Activated naive CD8-positive, alpha-beta T cell treated with anti-CD3 and anti-CD28 coated beads, Interleukin-2, amount 50 U/mL, for 24 hours (primary cell): ENCODE data around the gene RMC1.
"Not testable (repeated sequence)": the region's sequence is repeated elsewhere in the genome, so short reads cannot be mapped to it uniquely, and the experiment has no call there.

ENCODE experiments used
- ATAC-seq: fragments of 150-1000 bp; cut with Tn5 transposase; one replicate; pipeline ENCODE4 v1.10.0; 2021
- DNase-seq: peaks from one replicate; pipeline ENCODE4 v3.0.0; 2021
- H3K27ac Mint-ChIP-seq: one replicate; pipeline ENCODE4 v1.8.0; 2021; ENCODE audit warnings: mild to moderate bottlenecking, mixed read lengths
- H3K27me3 Mint-ChIP-seq: one replicate; pipeline ENCODE4 v1.8.0; 2021; ENCODE audit warnings: mixed read lengths
- H3K36me3 Mint-ChIP-seq: one replicate; pipeline ENCODE4 v1.8.0; 2021; ENCODE audit warnings: low read depth, mixed read lengths
- H3K4me1 Mint-ChIP-seq: one replicate; pipeline ENCODE4 v1.8.0; 2021; ENCODE audit warnings: mixed read lengths
- H3K4me3 Mint-ChIP-seq: one replicate; pipeline ENCODE4 v1.8.0; 2021; ENCODE audit warnings: mild to moderate bottlenecking, moderate library complexity, mixed read lengths
- H3K9me3 Mint-ChIP-seq: one replicate; pipeline ENCODE4 v1.8.0; 2021; ENCODE audit warnings: mixed read lengths

The RMC1 gene

GRCh38 chr18:23550898-23551297 is 47.6 kb downstream of the RMC1 start:
- Mint-ChIP-seq H3K27me3 (no peaks in the 10 kb centered on the region), H3K4me3 (no peak overlapping the region), H3K27ac (no peak overlapping the region), H3K36me3 (peaks cover 56% of the 10 kb centered on the region), H3K4me1 (peaks cover 3% of the 10 kb centered on the region), H3K9me3 (no peaks in the 10 kb centered on the region)
- no peak for ATAC-seq
- DNase-seq, result no peak

- Mint-ChIP-seq H3K27me3 (no peaks in the 10 kb centered on the region), H3K9me3 (no peaks in the 10 kb centered on the region), H3K4me1 (no peaks in the 10 kb centered on the region), H3K4me3 (no peak overlapping the region), H3K36me3 (peaks cover 52% of the 10 kb centered on the region), H3K27ac (peak overlapping the region; percentile 28)
- no peak for ATAC-seq
- DNase-seq, result no peak
These were observed 48.7 kb downstream of the RMC1 start for GRCh38 chr18:23551978-23552377.

- no peak overlapping the region for H3K27ac Mint-ChIP-seq
- H3K36me3 Mint-ChIP-seq, result peaks cover 51% of the 10 kb centered on the region
- H3K4me1 Mint-ChIP-seq, result no peaks in the 10 kb centered on the region
- H3K9me3 Mint-ChIP-seq, result no peaks in the 10 kb centered on the region
- ATAC-seq, result no peak
- H3K27me3 Mint-ChIP-seq, result no peaks in the 10 kb centered on the region
- H3K4me3 Mint-ChIP-seq, result no peak overlapping the region
- no peak for DNase-seq
These were observed 49.2 kb downstream of the RMC1 start for GRCh38 chr18:23552505-23552904.

GRCh38 chr18:23553887-23554286 is 50.6 kb downstream of the RMC1 start:
- H3K4me3 Mint-ChIP-seq, result no peak overlapping the region
- no peaks in the 10 kb centered on the region for H3K4me1 Mint-ChIP-seq
- H3K9me3 Mint-ChIP-seq, result no peaks in the 10 kb centered on the region
- no peaks in the 10 kb centered on the region for H3K27me3 Mint-ChIP-seq
- no peak for DNase-seq
- no peak for ATAC-seq
- no peak overlapping the region for H3K27ac Mint-ChIP-seq
- peaks cover 53% of the 10 kb centered on the region for H3K36me3 Mint-ChIP-seq

GRCh38 chr18:23556145-23556780 is 53.0 kb downstream of the RMC1 start:
- H3K4me3 Mint-ChIP-seq, result no peak overlapping the region
- no peaks in the 10 kb centered on the region for H3K4me1 Mint-ChIP-seq
- H3K27ac Mint-ChIP-seq, result no peak overlapping the region
- H3K36me3 Mint-ChIP-seq, result peaks cover 46% of the 10 kb centered on the region
- H3K27me3 Mint-ChIP-seq, result no peaks in the 10 kb centered on the region
- H3K9me3 Mint-ChIP-seq, result no peaks in the 10 kb centered on the region
- ATAC-seq, result no peak
- DNase-seq, result no peak

GRCh38 chr18:23557511-23557910 is 54.2 kb downstream of the RMC1 start:
- H3K4me1 Mint-ChIP-seq, H3K27me3 Mint-ChIP-seq, H3K9me3 Mint-ChIP-seq, ATAC-seq, H3K27ac Mint-ChIP-seq, DNase-seq, H3K4me3 Mint-ChIP-seq: not testable (repeated sequence)
- H3K36me3 Mint-ChIP-seq, result peaks cover 46% of the 10 kb centered on the region

- Mint-ChIP-seq H3K4me1 (peaks cover 17% of the 10 kb centered on the region), H3K27ac (no peak overlapping the region), H3K9me3 (no peaks in the 10 kb centered on the region), H3K36me3 (peaks cover 46% of the 10 kb centered on the region), H3K4me3 (no peak overlapping the region), H3K27me3 (no peaks in the 10 kb centered on the region)
- DNase-seq (no peak), ATAC-seq (no peak)
These were observed 56.9 kb downstream of the RMC1 start for GRCh38 chr18:23560186-23560585.

GRCh38 chr18:23563377-23564043 is 60.2 kb downstream of the RMC1 start:
- Mint-ChIP-seq H3K4me1 (peaks cover 17% of the 10 kb centered on the region), H3K4me3 (no peak overlapping the region), H3K27me3 (no peaks in the 10 kb centered on the region), H3K36me3 (peaks cover 57% of the 10 kb centered on the region), H3K27ac (peak overlapping the region; percentile 29), H3K9me3 (no peaks in the 10 kb centered on the region)
- DNase-seq (no peak), ATAC-seq (peak; percentile 94)

- no peak overlapping the region for H3K4me3 Mint-ChIP-seq
- peaks cover 20% of the 10 kb centered on the region for H3K4me1 Mint-ChIP-seq
- DNase-seq (no peak), ATAC-seq (no peak)
- no peak overlapping the region for H3K27ac Mint-ChIP-seq
- no peaks in the 10 kb centered on the region for H3K27me3 Mint-ChIP-seq
- H3K9me3 Mint-ChIP-seq, result no peaks in the 10 kb centered on the region
- peaks cover 64% of the 10 kb centered on the region for H3K36me3 Mint-ChIP-seq
These were observed 62.7 kb downstream of the RMC1 start for GRCh38 chr18:23565916-23566547.

- H3K9me3 Mint-ChIP-seq, result no peaks in the 10 kb centered on the region
- H3K27ac Mint-ChIP-seq, result no peak overlapping the region
These were observed 64.4 kb downstream of the RMC1 start for GRCh38 chr18:23567671-23568070.

GRCh38 chr18:23568281-23569138 is 65.2 kb downstream of the RMC1 start:
- peaks cover 25% of the 10 kb centered on the region for H3K4me1 Mint-ChIP-seq
- ATAC-seq, result no peak
- H3K9me3 Mint-ChIP-seq, result no peaks in the 10 kb centered on the region
- H3K36me3 Mint-ChIP-seq, result peaks cover 58% of the 10 kb centered on the region
- no peaks in the 10 kb centered on the region for H3K27me3 Mint-ChIP-seq
- no peak overlapping the region for H3K27ac Mint-ChIP-seq
- H3K4me3 Mint-ChIP-seq, result no peak overlapping the region
- no peak for DNase-seq

More at GRCh38 chr18:23567671-23568070, 64.4 kb downstream of the RMC1 start:
- ATAC-seq (no peak), DNase-seq (no peak)
- no peak overlapping the region for H3K4me3 Mint-ChIP-seq
- peaks cover 25% of the 10 kb centered on the region for H3K4me1 Mint-ChIP-seq
- H3K27me3 Mint-ChIP-seq, result no peaks in the 10 kb centered on the region
- H3K36me3 Mint-ChIP-seq, result peaks cover 61% of the 10 kb centered on the region

- H3K4me3 Mint-ChIP-seq, result no peak overlapping the region
- no peaks in the 10 kb centered on the region for H3K9me3 Mint-ChIP-seq
- H3K27me3 Mint-ChIP-seq, result no peaks in the 10 kb centered on the region
- ATAC-seq (no peak), DNase-seq (no peak)
- peaks cover 52% of the 10 kb centered on the region for H3K36me3 Mint-ChIP-seq
- H3K4me1 Mint-ChIP-seq, result peaks cover 26% of the 10 kb centered on the region
- H3K27ac Mint-ChIP-seq, result no peak overlapping the region
These were observed 66.2 kb downstream of the RMC1 start for GRCh38 chr18:23569299-23570063.

- H3K27ac Mint-ChIP-seq, result no peak overlapping the region
- H3K9me3 Mint-ChIP-seq, result no peaks in the 10 kb centered on the region
- H3K27me3 Mint-ChIP-seq, result no peaks in the 10 kb centered on the region
- peaks cover 34% of the 10 kb centered on the region for H3K4me1 Mint-ChIP-seq
- no peak overlapping the region for H3K4me3 Mint-ChIP-seq
- peaks cover 40% of the 10 kb centered on the region for H3K36me3 Mint-ChIP-seq
- ATAC-seq, result no peak
- DNase-seq, result no peak
These were observed 67.7 kb downstream of the RMC1 start for GRCh38 chr18:23570912-23571504.

GRCh38 chr18:23572012-23572411 is 68.7 kb downstream of the RMC1 start:
- no peaks in the 10 kb centered on the region for H3K9me3 Mint-ChIP-seq
- H3K36me3 Mint-ChIP-seq, result peaks cover 43% of the 10 kb centered on the region
- H3K27ac Mint-ChIP-seq, result no peak overlapping the region
- H3K4me1 Mint-ChIP-seq, result peaks cover 34% of the 10 kb centered on the region
- no peaks in the 10 kb centered on the region for H3K27me3 Mint-ChIP-seq
- no peak for DNase-seq
- ATAC-seq, result no peak
- no peak overlapping the region for H3K4me3 Mint-ChIP-seq
